Thoracic aorta (tissue), 2 donors: ENCODE measurements around the gene CDK16. TPM values are rescaled to one million over a fixed set of nuclear protein-coding genes. Genes with fewer than 3 reads are reported as not detected.

ENCODE experiments used
- ATAC-seq: fragments of 150-250 bp; one replicate; pipeline ENCODE4 v1.8.0; 2017; ENCODE audit warnings: low read depth; ENCODE audit not compliant: insufficient number of reproducible peaks, low FRiP score
- DNase-seq: peaks from one replicate; pipeline ENCODE4 v3.0.0-alpha.2; 2020; ENCODE audit warnings: low spot score
- H3K27ac ChIP-seq, 2 donors: fragments of 200-600 bp; sonication (generic); 1 replicate in 1 of 2; 2 replicates in 1 of 2; pipeline ENCODE4 v1.5.1; 2016; ENCODE audit warnings: mild to moderate bottlenecking in 2 of 2, moderate library complexity in 2 of 2
- H3K27me3 ChIP-seq: fragments of 200-600 bp; sonication (generic); replicated peaks from 2 replicates; pipeline ENCODE4 v1.6.0; 2016; ENCODE audit warnings: mild to moderate bottlenecking; ENCODE audit not compliant: insufficient read depth
- H3K36me3 ChIP-seq: fragments of 200-600 bp; sonication (generic); one replicate; pipeline ENCODE4 v1.5.1; 2016
- H3K4me1 ChIP-seq, 2 donors: fragments of 200-600 bp; sonication (generic); 1 replicate in 1 of 2; 2 replicates in 1 of 2; pipeline versions ENCODE4 v1.5.1 to v1.6.0; 2016; ENCODE audit warnings: low read depth in 2 of 2, mild to moderate bottlenecking in 1 of 2; ENCODE audit not compliant: control insufficient read depth in 1 of 2
- H3K4me3 ChIP-seq: fragments of 200-600 bp; sonication (generic); 2 replicates; pipeline ENCODE4 v1.5.1; 2016; ENCODE audit warnings: mild to moderate bottlenecking
- H3K9me3 ChIP-seq: fragments of 200-600 bp; sonication (generic); 2 replicates; pipeline ENCODE4 v1.5.1; 2016
- CTCF ChIP-seq: fragments of 200-600 bp; sonication (generic); IDR thresholded peaks from one replicate; pipeline ENCODE4 v1.5.1; 2019; ENCODE audit warnings: antibody characterized with exemption
- total RNA-seq, 2 donors: library from RNA; depleted of rRNA; stranded (reverse); fragments of >200 nt; gene quantifications; one replicate each; pipeline versions ENCODE4 v1.1.0 to v1.2.3, GENCODE V29; 2016

Gene CDK16
- total RNA-seq, 2 donors from 2014 or later: 66.7 to 74.6 TPM

DNA sequence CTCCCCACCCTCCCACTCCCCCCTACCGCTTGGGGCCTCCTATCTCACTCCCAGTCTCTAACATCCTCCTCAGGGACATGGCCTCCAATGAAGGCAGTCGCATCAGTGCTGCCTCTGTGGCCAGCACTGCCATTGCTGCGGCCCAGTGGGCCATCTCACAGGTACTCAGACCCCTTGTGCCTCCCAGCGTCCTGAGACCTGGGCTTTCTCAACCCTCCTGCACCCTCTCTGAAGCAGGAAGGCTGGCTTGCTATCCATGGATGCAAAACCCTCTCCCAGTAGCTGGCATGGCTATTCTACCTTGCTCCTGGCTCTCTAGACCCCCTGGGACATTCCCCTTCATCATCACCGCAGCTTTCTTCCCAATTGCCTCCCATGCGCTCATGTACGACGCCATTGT lies 38.1 kb upstream of the CDK16 start:
- peaks cover 43% of the 10 kb centered on the region for H3K36me3 ChIP-seq
- DNase-seq (no peak), ATAC-seq (no peak)

DNA sequence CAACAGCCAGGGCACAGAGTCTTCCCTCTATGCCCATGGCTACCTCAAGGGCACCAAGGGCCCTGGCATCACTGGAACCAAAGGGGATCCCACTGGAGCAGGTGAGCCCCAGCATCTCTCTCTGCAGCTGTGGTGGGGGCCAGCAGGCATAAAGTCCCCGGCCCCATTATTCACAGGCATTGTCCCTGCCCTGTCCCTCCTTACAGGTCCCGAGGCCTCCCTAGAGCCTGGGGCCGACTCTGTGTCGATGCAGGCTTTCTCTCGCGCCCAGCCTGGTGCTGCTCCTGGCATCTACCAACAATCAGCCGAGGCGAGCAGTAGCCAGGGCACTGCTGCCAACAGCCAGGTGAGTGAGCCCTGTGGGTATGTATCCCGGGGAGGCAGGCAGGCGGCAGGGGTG lies 37.2 kb upstream of the CDK16 start:
- no peaks in the 10 kb centered on the region for H3K9me3 ChIP-seq
- TF ChIP-seq CTCF: no peak
- no peaks in the 10 kb centered on the region for H3K4me1 ChIP-seq
- no peak for ATAC-seq
- no peak for DNase-seq
- H3K36me3 ChIP-seq: peaks cover 43% of the 10 kb centered on the region
- no peaks in the 10 kb centered on the region for H3K27me3 ChIP-seq
- no peak overlapping the region for H3K27ac ChIP-seq
- H3K4me3 ChIP-seq: no peak overlapping the region

More for the DNA sequence above, 38.1 kb upstream of the CDK16 start:
- H3K4me1 ChIP-seq: no peaks in the 10 kb centered on the region
- no peaks in the 10 kb centered on the region for H3K9me3 ChIP-seq
- no peak overlapping the region for H3K4me3 ChIP-seq
- TF ChIP-seq CTCF: no peak
- no peaks in the 10 kb centered on the region for H3K27me3 ChIP-seq
- no peak overlapping the region for H3K27ac ChIP-seq

DNA sequence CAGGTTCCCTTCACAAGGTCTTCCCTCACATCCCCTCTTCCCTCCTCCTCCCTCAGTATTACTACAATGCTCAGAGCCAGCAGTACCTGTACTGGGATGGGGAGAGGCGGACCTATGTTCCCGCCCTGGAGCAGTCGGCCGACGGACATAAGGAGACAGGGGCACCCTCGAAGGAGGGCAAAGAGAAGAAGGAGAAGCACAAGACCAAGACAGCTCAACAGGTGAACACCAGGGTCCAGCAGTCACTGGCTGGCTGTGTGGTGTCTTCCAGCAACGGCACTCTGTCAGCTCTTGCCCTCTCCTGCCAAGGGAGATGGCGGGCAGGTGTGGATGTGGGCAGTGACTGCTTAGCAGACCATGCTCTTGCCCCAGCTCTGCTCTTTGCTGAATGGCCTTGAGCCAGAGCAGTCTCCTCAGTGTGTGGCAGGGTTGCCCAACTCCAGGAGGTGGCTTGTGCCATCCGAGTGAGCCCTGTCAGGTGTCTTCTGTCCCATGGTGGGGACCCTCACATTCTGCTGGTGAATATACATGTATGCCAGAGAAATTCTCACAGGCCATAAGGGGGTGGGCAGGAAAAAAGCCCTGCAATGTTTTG lies 36.3 kb upstream of the CDK16 start:
- no peak for DNase-seq
- Histone ChIP-seq H3K4me3 (no peak overlapping the region), H3K9me3 (no peaks in the 10 kb centered on the region), H3K27me3 (no peaks in the 10 kb centered on the region), H3K36me3 (peaks cover 35% of the 10 kb centered on the region), H3K27ac (no peak overlapping the region), H3K4me1 (no peaks in the 10 kb centered on the region)
- ATAC-seq: no peak
- no peak for TF ChIP-seq CTCF

DNA sequence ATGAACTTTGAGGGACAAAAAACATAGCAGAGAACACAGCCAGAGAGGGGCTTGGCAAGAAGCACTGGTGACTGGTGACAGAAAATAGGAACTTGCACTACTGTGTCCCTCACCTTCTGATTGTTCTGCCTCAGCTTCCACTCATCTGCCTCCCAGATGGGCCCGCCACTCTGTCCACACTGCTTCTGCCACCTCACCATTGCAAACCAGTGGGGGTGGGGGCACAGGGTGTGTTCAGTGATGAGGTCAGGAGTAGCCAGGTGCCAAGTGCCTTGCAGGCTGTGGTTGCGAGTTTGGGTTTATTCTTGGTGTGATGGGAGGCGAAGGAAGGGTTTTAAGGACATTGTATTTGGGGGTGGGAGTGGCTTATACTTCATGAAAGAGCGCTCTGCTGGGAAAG lies 34.0 kb upstream of the CDK16 start:
- no peaks in the 10 kb centered on the region for H3K27me3 ChIP-seq
- peaks cover 27% of the 10 kb centered on the region for H3K36me3 ChIP-seq
- no peak for DNase-seq
- ATAC-seq: no peak
- no peak overlapping the region for H3K4me3 ChIP-seq
- no peak for TF ChIP-seq CTCF
- no peaks in the 10 kb centered on the region for H3K9me3 ChIP-seq
- no peaks in the 10 kb centered on the region for H3K4me1 ChIP-seq
- H3K27ac ChIP-seq: no peak overlapping the region

DNA sequence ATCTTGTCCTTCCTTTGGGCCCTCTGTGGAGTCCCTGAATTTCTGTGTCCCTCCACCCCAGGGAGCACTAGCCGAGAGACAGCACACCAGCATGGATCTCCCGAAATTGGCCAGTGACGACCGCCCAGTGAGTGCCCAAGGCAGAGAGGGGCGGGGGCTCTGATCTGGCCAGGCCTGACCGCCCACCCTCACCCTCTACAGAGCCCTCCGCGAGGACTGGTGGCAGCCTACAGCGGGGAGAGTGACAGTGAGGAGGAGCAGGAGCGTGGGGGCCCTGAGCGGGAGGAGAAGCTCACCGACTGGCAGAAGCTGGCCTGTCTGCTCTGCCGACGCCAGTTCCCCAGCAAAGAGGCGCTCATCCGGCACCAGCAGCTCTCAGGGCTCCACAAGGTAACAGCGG lies 33.2 kb upstream of the CDK16 start:
- DNase-seq (no peak), ATAC-seq (no peak)
- Histone ChIP-seq H3K4me1 (no peaks in the 10 kb centered on the region), H3K36me3 (peaks cover 27% of the 10 kb centered on the region), H3K9me3 (no peaks in the 10 kb centered on the region), H3K27ac (no peak overlapping the region), H3K4me3 (no peak overlapping the region), H3K27me3 (no peaks in the 10 kb centered on the region)
- no peak for TF ChIP-seq CTCF
